WERI-Rb-1 (cell line): ENCODE results near the gene TSPAN33.

Source experiments
- DNase-seq: peaks from one replicate; pipeline ENCODE4 v3.0.0-alpha.2; 2020
- H3K27ac ChIP-seq: fragments of 250-450 bp; sonication (Bioruptor Pico); 2 replicates; pipeline ENCODE4 v1.5.1; 2020; ENCODE audit warnings: mild to moderate bottlenecking, moderate library complexity
- H3K27me3 ChIP-seq: fragments of 250-450 bp; sonication (Bioruptor Pico); 2 replicates; pipeline ENCODE4 v1.5.1; 2021; ENCODE audit warnings: mild to moderate bottlenecking, low read depth, moderate library complexity; ENCODE audit not compliant: insufficient read depth, severe bottlenecking
- H3K36me3 ChIP-seq: fragments of 250-450 bp; sonication (Bioruptor Pico); 2 replicates; pipeline ENCODE4 v1.5.1; 2020; ENCODE audit warnings: mild to moderate bottlenecking, moderate library complexity
- H3K4me3 ChIP-seq: 2 replicates; pipeline ENCODE4 v1.5.1; 2011; ENCODE audit warnings: low read depth, mild to moderate bottlenecking, control low read depth, low read length
- H3K9me3 ChIP-seq: fragments of 250-450 bp; sonication (Bioruptor Pico); 2 replicates; pipeline ENCODE4 v1.5.1; 2021; ENCODE audit warnings: mild to moderate bottlenecking, moderate library complexity; ENCODE audit not compliant: severe bottlenecking
- CTCF ChIP-seq: IDR thresholded peaks from 2 replicates; pipeline ENCODE4 v1.5.1; 2011; ENCODE audit warnings: low read depth, mild to moderate bottlenecking, control low read depth, inconsistent platforms, low read length

TSPAN33 gene

GRCh38 chr7:129126314-129126713 lies 18.2 kb upstream of the TSPAN33 start:
- TF ChIP-seq CTCF = no peak
- Histone ChIP-seq H3K4me3 (no peak overlapping the region), H3K9me3 (peaks cover 5% of the 10 kb centered on the region), H3K27ac (no peak overlapping the region), H3K27me3 (no peaks in the 10 kb centered on the region), H3K36me3 (no peaks in the 10 kb centered on the region)
- DNase-seq = no peak

GRCh38 chr7:129127154-129127553 lies 17.4 kb upstream of the TSPAN33 start:
- DNase-seq = no peak
- H3K36me3 ChIP-seq = no peaks in the 10 kb centered on the region
- H3K4me3 ChIP-seq = no peak overlapping the region
- no peak for TF ChIP-seq CTCF
- H3K9me3 ChIP-seq = no peaks in the 10 kb centered on the region
- no peaks in the 10 kb centered on the region for H3K27me3 ChIP-seq
- no peak overlapping the region for H3K27ac ChIP-seq

GRCh38 chr7:129127601-129128000 lies 16.9 kb upstream of the TSPAN33 start:
- Histone ChIP-seq H3K36me3 (no peaks in the 10 kb centered on the region), H3K9me3 (no peaks in the 10 kb centered on the region), H3K27ac (no peak overlapping the region), H3K27me3 (no peaks in the 10 kb centered on the region), H3K4me3 (no peak overlapping the region)
- DNase-seq = no peak
- no peak for TF ChIP-seq CTCF

- no peak for TF ChIP-seq CTCF
- DNase-seq = peak; percentile 12
These were observed 10.0 kb upstream of the TSPAN33 start for GRCh38 chr7:129134356-129134987.

GRCh38 chr7:129136887-129137642 lies 7.4 kb upstream of the TSPAN33 start:
- Histone ChIP-seq H3K27me3 (no peaks in the 10 kb centered on the region), H3K27ac (no peak overlapping the region), H3K36me3 (no peaks in the 10 kb centered on the region), H3K4me3 (no peak overlapping the region), H3K9me3 (peaks cover 6% of the 10 kb centered on the region)
- DNase-seq = no peak
- no peak for TF ChIP-seq CTCF

More at GRCh38 chr7:129134356-129134987, 10.0 kb upstream of the TSPAN33 start:
- no peak overlapping the region for H3K4me3 ChIP-seq
- H3K9me3 ChIP-seq = peaks cover 6% of the 10 kb centered on the region
- no peaks in the 10 kb centered on the region for H3K36me3 ChIP-seq
- no peaks in the 10 kb centered on the region for H3K27me3 ChIP-seq
- peak overlapping the region; percentile 85 for H3K27ac ChIP-seq
